Activated naive CD8-positive, alpha-beta T cell treated with anti-CD3 and anti-CD28 coated beads for 36 hours (primary cell): ENCODE data around the gene SPNS2. TPM values are rescaled to one million over a fixed set of nuclear protein-coding genes. Genes with fewer than 3 reads are reported as not detected.
A peak's percentile ranks its signal among the peaks of the same experiment; 100 is the strongest.

ENCODE experiments used
- DNase-seq: peaks from one replicate; pipeline ENCODE4 v3.0.0; 2021
- H3K27ac Mint-ChIP-seq: one replicate; pipeline ENCODE4 v1.8.0; 2022; ENCODE audit warnings: mild to moderate bottlenecking, moderate library complexity, mixed read lengths
- H3K27me3 Mint-ChIP-seq: one replicate; pipeline ENCODE4 v1.8.0; 2022; ENCODE audit warnings: mild to moderate bottlenecking, mixed read lengths
- H3K36me3 Mint-ChIP-seq: one replicate; pipeline ENCODE4 v1.8.0; 2021; ENCODE audit warnings: mild to moderate bottlenecking, mixed read lengths
- H3K4me1 Mint-ChIP-seq: one replicate; pipeline ENCODE4 v1.8.0; 2021; ENCODE audit warnings: mixed read lengths
- H3K4me3 Mint-ChIP-seq: one replicate; pipeline ENCODE4 v1.8.0; 2022; ENCODE audit warnings: mild to moderate bottlenecking, moderate library complexity, mixed read lengths
- H3K9me3 Mint-ChIP-seq: one replicate; pipeline ENCODE4 v1.8.0; 2022; ENCODE audit warnings: mixed read lengths
- total RNA-seq, 2 experiments: library from RNA; stranded (reverse); gene quantifications; one replicate each; pipeline ENCODE4 v1.2.3, GENCODE V29; 2021

SPNS2 gene
- total RNA-seq, 2 experiments from 2014 or later = 0.20 to 0.43 TPM

GRCh38 chr17:4488989-4489595 is 9.6 kb upstream of the SPNS2 start:
- peaks cover 23% of the 10 kb centered on the region for H3K4me1 Mint-ChIP-seq
- H3K4me3 Mint-ChIP-seq = no peak overlapping the region
- H3K27ac Mint-ChIP-seq = no peak overlapping the region
- no peaks in the 10 kb centered on the region for H3K27me3 Mint-ChIP-seq
- no peaks in the 10 kb centered on the region for H3K9me3 Mint-ChIP-seq
- peaks cover 3% of the 10 kb centered on the region for H3K36me3 Mint-ChIP-seq
- DNase-seq = no peak

GRCh38 chr17:4490109-4490591 is 8.5 kb upstream of the SPNS2 start:
- H3K27ac Mint-ChIP-seq = no peak overlapping the region
- no peak overlapping the region for H3K4me3 Mint-ChIP-seq
- no peak for DNase-seq
- H3K9me3 Mint-ChIP-seq = no peaks in the 10 kb centered on the region
- H3K27me3 Mint-ChIP-seq = no peaks in the 10 kb centered on the region
- H3K4me1 Mint-ChIP-seq = peaks cover 18% of the 10 kb centered on the region
- no peaks in the 10 kb centered on the region for H3K36me3 Mint-ChIP-seq

GRCh38 chr17:4490637-4491061 is 8.0 kb upstream of the SPNS2 start:
- H3K4me1 Mint-ChIP-seq = peaks cover 14% of the 10 kb centered on the region
- H3K36me3 Mint-ChIP-seq = no peaks in the 10 kb centered on the region
- H3K27ac Mint-ChIP-seq = no peak overlapping the region
- no peaks in the 10 kb centered on the region for H3K9me3 Mint-ChIP-seq
- H3K27me3 Mint-ChIP-seq = no peaks in the 10 kb centered on the region
- H3K4me3 Mint-ChIP-seq = no peak overlapping the region
- DNase-seq = no peak

- H3K4me3 Mint-ChIP-seq = no peak overlapping the region
- H3K9me3 Mint-ChIP-seq = no peaks in the 10 kb centered on the region
- no peak overlapping the region for H3K27ac Mint-ChIP-seq
These were observed 5.7 kb upstream of the SPNS2 start for GRCh38 chr17:4492721-4493561.

GRCh38 chr17:4497101-4497824 is 1.4 kb upstream of the SPNS2 start:
- no peak overlapping the region for H3K4me3 Mint-ChIP-seq

More at GRCh38 chr17:4492721-4493561, 5.7 kb upstream of the SPNS2 start:
- Mint-ChIP-seq H3K27me3 (no peaks in the 10 kb centered on the region), H3K4me1 (peaks cover 3% of the 10 kb centered on the region), H3K36me3 (no peaks in the 10 kb centered on the region)
- DNase-seq = no peak

GRCh38 chr17:4499431-4500190 is 930 bp downstream of the SPNS2 start:
- DNase-seq = peak; percentile 37
- Mint-ChIP-seq H3K27me3 (peaks cover 31% of the 10 kb centered on the region), H3K9me3 (no peaks in the 10 kb centered on the region), H3K27ac (no peak overlapping the region), H3K36me3 (no peaks in the 10 kb centered on the region), H3K4me1 (peaks cover 23% of the 10 kb centered on the region), H3K4me3 (peak overlapping the region; percentile 73)

More at GRCh38 chr17:4497101-4497824, 1.4 kb upstream of the SPNS2 start:
- Mint-ChIP-seq H3K4me1 (peaks cover 14% of the 10 kb centered on the region), H3K27me3 (peaks cover 25% of the 10 kb centered on the region), H3K36me3 (no peaks in the 10 kb centered on the region), H3K27ac (no peak overlapping the region), H3K9me3 (no peaks in the 10 kb centered on the region)
- DNase-seq = no peak

GRCh38 chr17:4500191-4500571 is 1.5 kb downstream of the SPNS2 start:
- Mint-ChIP-seq H3K36me3 (no peaks in the 10 kb centered on the region), H3K4me3 (peak overlapping the region; percentile 73), H3K27ac (no peak overlapping the region), H3K4me1 (peaks cover 28% of the 10 kb centered on the region), H3K9me3 (no peaks in the 10 kb centered on the region), H3K27me3 (peaks cover 31% of the 10 kb centered on the region)
- DNase-seq = no peak

- DNase-seq = no peak
- H3K4me3 Mint-ChIP-seq = no peak overlapping the region
- no peaks in the 10 kb centered on the region for H3K36me3 Mint-ChIP-seq
- peaks cover 31% of the 10 kb centered on the region for H3K27me3 Mint-ChIP-seq
- H3K9me3 Mint-ChIP-seq = no peaks in the 10 kb centered on the region
- peaks cover 32% of the 10 kb centered on the region for H3K4me1 Mint-ChIP-seq
- no peak overlapping the region for H3K27ac Mint-ChIP-seq
These were observed 2.7 kb downstream of the SPNS2 start for GRCh38 chr17:4501295-4501949.

- Mint-ChIP-seq H3K4me1 (peaks cover 32% of the 10 kb centered on the region), H3K4me3 (no peak overlapping the region), H3K36me3 (no peaks in the 10 kb centered on the region), H3K27me3 (peaks cover 31% of the 10 kb centered on the region), H3K9me3 (no peaks in the 10 kb centered on the region), H3K27ac (no peak overlapping the region)
- no peak for DNase-seq
These were observed 3.9 kb downstream of the SPNS2 start for GRCh38 chr17:4502466-4503154.

GRCh38 chr17:4503283-4504025 is 4.8 kb downstream of the SPNS2 start:
- Mint-ChIP-seq H3K27me3 (peaks cover 31% of the 10 kb centered on the region), H3K4me1 (peaks cover 30% of the 10 kb centered on the region), H3K9me3 (no peaks in the 10 kb centered on the region), H3K36me3 (no peaks in the 10 kb centered on the region), H3K27ac (no peak overlapping the region), H3K4me3 (no peak overlapping the region)
- no peak for DNase-seq

- no peaks in the 10 kb centered on the region for H3K36me3 Mint-ChIP-seq
- no peak overlapping the region for H3K4me3 Mint-ChIP-seq
- H3K9me3 Mint-ChIP-seq = no peaks in the 10 kb centered on the region
- no peak for DNase-seq
- peaks cover 37% of the 10 kb centered on the region for H3K4me1 Mint-ChIP-seq
- H3K27me3 Mint-ChIP-seq = peaks cover 31% of the 10 kb centered on the region
- no peak overlapping the region for H3K27ac Mint-ChIP-seq
These were observed 5.5 kb downstream of the SPNS2 start for GRCh38 chr17:4504188-4504587.

- Mint-ChIP-seq H3K9me3 (no peaks in the 10 kb centered on the region), H3K27me3 (peaks cover 23% of the 10 kb centered on the region), H3K27ac (no peak overlapping the region), H3K4me1 (peaks cover 37% of the 10 kb centered on the region), H3K4me3 (no peak overlapping the region), H3K36me3 (no peaks in the 10 kb centered on the region)
- DNase-seq = no peak
These were observed 6.5 kb downstream of the SPNS2 start for GRCh38 chr17:4505187-4505586.

GRCh38 chr17:4506175-4506813 is 7.6 kb downstream of the SPNS2 start:
- Mint-ChIP-seq H3K27ac (no peak overlapping the region), H3K9me3 (no peaks in the 10 kb centered on the region), H3K4me1 (peaks cover 35% of the 10 kb centered on the region), H3K4me3 (no peak overlapping the region), H3K27me3 (peaks cover 12% of the 10 kb centered on the region), H3K36me3 (no peaks in the 10 kb centered on the region)
- DNase-seq = no peak
